Tibial nerve (tissue), 4 donors: ENCODE measurements around the gene B3GALT6. TPM values are rescaled to one million over a fixed set of nuclear protein-coding genes. Genes with fewer than 3 reads are reported as not detected.

Source experiments
- DNase-seq, 2 donors: peaks; one replicate each; pipeline ENCODE4 v3.0.0-alpha.2; 2019; ENCODE audit warnings: low spot score in 2 of 2
- H3K27ac ChIP-seq, 4 donors: fragments of 200-600 bp; sonication (generic) in 3 of 4; one replicate each; pipeline ENCODE4 v1.5.1; 2017 to 2019; ENCODE audit warnings: mild to moderate bottlenecking in 1 of 4
- H3K27me3 ChIP-seq, 2 donors: fragments of 200-600 bp; sonication (generic) in 1 of 2; one replicate each; pipeline versions ENCODE4 v1.5.1 to v1.6.0; 2017 to 2019
- H3K36me3 ChIP-seq, 3 donors: fragments of 200-600 bp; sonication (generic); one replicate each; pipeline ENCODE4 v1.5.1; 2018 to 2019
- H3K4me1 ChIP-seq, 4 donors: fragments of 200-600 bp; sonication (generic) in 3 of 4; one replicate each; pipeline ENCODE4 v1.5.1; 2017 to 2019
- H3K4me3 ChIP-seq, 4 donors: fragments of 200-600 bp; sonication (generic) in 3 of 4; one replicate each; pipeline ENCODE4 v1.5.1; 2017 to 2019; ENCODE audit warnings: mild to moderate bottlenecking in 1 of 4, moderate library complexity in 1 of 4
- H3K9me3 ChIP-seq, 4 donors: fragments of 200-600 bp; sonication (generic) in 3 of 4; one replicate each; pipeline ENCODE4 v1.5.1; 2017 to 2019
- CTCF ChIP-seq, 5 experiments: fragments of 200-600 bp in 3 of 5; fragments of 450-650 bp in 2 of 5; sonication (generic) in 3 of 5; IDR thresholded peaks; one replicate each; pipeline ENCODE4 v1.5.1; 2016 to 2019; ENCODE audit warnings: antibody characterized with exemption in 5 of 5, mild to moderate bottlenecking in 3 of 5, moderate library complexity in 2 of 5
- EP300 ChIP-seq, 2 donors: sonication (generic); formaldehyde crosslinking; IDR thresholded peaks; one replicate each; pipeline ENCODE4 v1.6.1; 2017; ENCODE audit warnings: antibody characterized with exemption in 2 of 2, mild to moderate bottlenecking in 1 of 2
- POLR2A ChIP-seq, 2 donors: fragments of 450-650 bp; IDR thresholded peaks; one replicate each; pipeline ENCODE4 v1.6.1; 2017; ENCODE audit warnings: antibody characterized with exemption in 2 of 2, mild to moderate bottlenecking in 2 of 2, moderate library complexity in 2 of 2
- WGBS, 2 donors: methylation state at CpG; one replicate each; pipeline ENCODE4 v1.1.5; 2018; 5-methylcytosine and 5-hydroxymethylcytosine counted together
- total RNA-seq, 4 donors: library from RNA; depleted of rRNA; stranded (reverse); fragments of >200 nt; gene quantifications; one replicate each; pipeline ENCODE4 v1.1.0, GENCODE V29; 2016

The B3GALT6 gene
- total RNA-seq, 4 donors from 2014 or later = 13.3 to 24.0 (median 21.4) TPM

GRCh38 chr1:1253972-1254666 is 22.1 kb downstream of the B3GALT6 start:
- H3K27me3 ChIP-seq = no peaks in the 10 kb centered on the region
- H3K27ac ChIP-seq = no peak overlapping the region
- H3K9me3 ChIP-seq = no peaks in the 10 kb centered on the region
- H3K4me3 ChIP-seq = no peak overlapping the region
- TF ChIP-seq POLR2A (IDR thresholded peaks at IDR 0.05) (no peak), CTCF (IDR thresholded peaks at IDR 0.05) (no peak)
- WGBS, 2 donors = 92 to 94% methylated on average over 42 to 50 of the region's 50 CpGs
- DNase-seq = no peak
- H3K4me1 ChIP-seq = peaks cover 0 to 7% (median 0%) of the 10 kb centered on the region in 4 donors
- peaks cover 0 to 78% (median 5%) of the 10 kb centered on the region in 3 donors for H3K36me3 ChIP-seq

- DNase-seq = no peak
- WGBS, 2 donors = 81% methylated on average over 21 of the region's 21 CpGs
- Histone ChIP-seq H3K27me3 (no peaks in the 10 kb centered on the region), H3K36me3 (peaks cover 0 to 83% (median 5%) of the 10 kb centered on the region in 3 donors), H3K4me1 (peaks cover 0 to 7% (median 0%) of the 10 kb centered on the region in 4 donors), H3K9me3 (no peaks in the 10 kb centered on the region), H3K4me3 (no peak overlapping the region), H3K27ac (no peak overlapping the region)
- no peak for TF ChIP-seq EP300 (IDR thresholded peaks at IDR 0.05)
- TF ChIP-seq CTCF (IDR thresholded peaks at IDR 0.05) = no peak
- no peak for TF ChIP-seq POLR2A (IDR thresholded peaks at IDR 0.05)
Observed at GRCh38 chr1:1254667-1254998, 22.6 kb downstream of the B3GALT6 start.

- TF ChIP-seq POLR2A (IDR thresholded peaks at IDR 0.05) (no peak), CTCF (IDR thresholded peaks at IDR 0.05) (no peak), EP300 (IDR thresholded peaks at IDR 0.05) (no peak)
- H3K27me3 ChIP-seq = no peaks in the 10 kb centered on the region
- no peak for DNase-seq
- H3K9me3 ChIP-seq = no peaks in the 10 kb centered on the region
- peaks cover 0 to 7% (median 0%) of the 10 kb centered on the region in 4 donors for H3K4me1 ChIP-seq
- WGBS, 2 donors = 91 to 96% methylated on average over 26 of the region's 26 CpGs
- H3K4me3 ChIP-seq = no peak overlapping the region
- H3K27ac ChIP-seq = no peak overlapping the region
- peaks cover 0 to 87% (median 5%) of the 10 kb centered on the region in 3 donors for H3K36me3 ChIP-seq
Observed at GRCh38 chr1:1255078-1255477, 23.0 kb downstream of the B3GALT6 start.

GRCh38 chr1:1255611-1256010 is 23.6 kb downstream of the B3GALT6 start:
- no peak for TF ChIP-seq EP300 (IDR thresholded peaks at IDR 0.05)
- no peak for TF ChIP-seq CTCF (IDR thresholded peaks at IDR 0.05)
- TF ChIP-seq POLR2A (IDR thresholded peaks at IDR 0.05) = no peak
- no peak for DNase-seq
- Histone ChIP-seq H3K27me3 (no peaks in the 10 kb centered on the region), H3K4me1 (peaks cover 0 to 7% (median 0%) of the 10 kb centered on the region in 4 donors), H3K27ac (no peak overlapping the region), H3K4me3 (no peak overlapping the region), H3K36me3 (peaks cover 0 to 90% (median 5%) of the 10 kb centered on the region in 3 donors), H3K9me3 (no peaks in the 10 kb centered on the region)
- 82 to 92% methylated on average over 8 to 10 of the region's 10 CpGs for WGBS, 2 donors

- no peak for DNase-seq
- 85 to 86% methylated on average over 30 of the region's 31 CpGs for WGBS, 2 donors
- Histone ChIP-seq H3K9me3 (no peaks in the 10 kb centered on the region), H3K4me3 (no peak overlapping the region), H3K36me3 (peaks cover 2 to 94% (median 10%) of the 10 kb centered on the region in 3 donors), H3K27ac (no peak overlapping the region), H3K4me1 (peaks cover 0 to 7% (median 0%) of the 10 kb centered on the region in 4 donors), H3K27me3 (no peaks in the 10 kb centered on the region)
- TF ChIP-seq CTCF (IDR thresholded peaks at IDR 0.05) (no peak), EP300 (IDR thresholded peaks at IDR 0.05) (no peak), POLR2A (IDR thresholded peaks at IDR 0.05) (no peak)
Observed at GRCh38 chr1:1256956-1257871, 25.2 kb downstream of the B3GALT6 start.
